Left renal pelvis (tissue), 4 donors: ENCODE measurements around the gene NIP7. TPM values are rescaled to one million over a fixed set of nuclear protein-coding genes. Genes with fewer than 3 reads are reported as not detected.

ENCODE experiments used
- DNase-seq, 4 donors: peaks; one replicate each; pipeline ENCODE4 v3.0.0-alpha.2; 2013; ENCODE audit warnings: low read depth in 4 of 4, low spot score in 3 of 4
- polyA plus RNA-seq, 4 donors: library from polyadenylated mRNA; unstranded; fragments of 120-200 nt; gene quantifications; one replicate each; pipeline ENCODE4 v1.2.1, GENCODE V29; 2013; ENCODE audit not compliant: insufficient read length in 4 of 4

The NIP7 gene
- polyA plus RNA-seq, 4 donors = 26.0 to 37.2 (median 32.1) TPM

- no peak for DNase-seq
Observed at GRCh38 chr16:69318177-69318910, 21.2 kb upstream of the NIP7 start.

- DNase-seq = no peak
Observed at GRCh38 chr16:69318911-69319289, 20.7 kb upstream of the NIP7 start.

GRCh38 chr16:69319381-69319780 lies 20.2 kb upstream of the NIP7 start:
- no peak for DNase-seq

- DNase-seq = no peak
Observed at GRCh38 chr16:69319826-69320739, 19.5 kb upstream of the NIP7 start.

- no peak for DNase-seq
Observed at GRCh38 chr16:69320740-69321073, 18.9 kb upstream of the NIP7 start.

GRCh38 chr16:69321080-69321479 lies 18.5 kb upstream of the NIP7 start:
- no peak for DNase-seq

- no peak for DNase-seq
Observed at GRCh38 chr16:69322343-69322742, 17.2 kb upstream of the NIP7 start.

- DNase-seq = no peak
Observed at GRCh38 chr16:69323415-69323814, 16.2 kb upstream of the NIP7 start.

GRCh38 chr16:69324013-69324531 lies 15.5 kb upstream of the NIP7 start:
- DNase-seq = no peak

- no peak for DNase-seq
Observed at GRCh38 chr16:69324585-69325253, 14.9 kb upstream of the NIP7 start.

- no peak for DNase-seq
Observed at GRCh38 chr16:69325784-69326171, 13.8 kb upstream of the NIP7 start.

GRCh38 chr16:69326172-69326873 lies 13.2 kb upstream of the NIP7 start:
- no peak for DNase-seq

- no peak for DNase-seq
Observed at GRCh38 chr16:69327585-69328310, 11.8 kb upstream of the NIP7 start.

- no peak for DNase-seq
Observed at GRCh38 chr16:69328854-69329316, 10.7 kb upstream of the NIP7 start.

- no peak for DNase-seq
Observed at GRCh38 chr16:69329369-69330285, 9.9 kb upstream of the NIP7 start.

GRCh38 chr16:69330286-69331109 lies 9.1 kb upstream of the NIP7 start, which contains the start of gene PDF:
TSS of gene PDF (minus strand) at chr16:69330588. CDS start at chr16:69330570, 18 bp downstream.
- peak; percentile 73 to 87 (median 84) for DNase-seq

- DNase-seq = no peak
Observed at GRCh38 chr16:69334696-69335095, 4.9 kb upstream of the NIP7 start.
